WTC11 (cell line): ENCODE data around the gene EVC.

Experiments
- TF ChIP-seq, protein P1 (sequence below): fragments of 250-450 bp; sonication (Bioruptor Pico); IDR thresholded peaks from 2 replicates; pipeline ENCODE4 v1.9.0; 2021; ENCODE audit warnings: mild to moderate bottlenecking, borderline replicate concordance
- TF ChIP-seq, protein P2 (sequence below): sonication (generic); formaldehyde crosslinking; IDR thresholded peaks from 2 replicates; pipeline ENCODE4 v1.8.0; 2022; ENCODE audit warnings: mild to moderate bottlenecking, missing genetic modification reagents
- TF ChIP-seq, protein P3 (sequence below): fragments of 200-600 bp; IDR thresholded peaks from 2 replicates; pipeline ENCODE4 v1.8.0; 2022; ENCODE audit warnings: antibody characterized with exemption
- TF ChIP-seq, protein P4 (sequence below): sonication (generic); formaldehyde crosslinking; IDR thresholded peaks from 2 replicates; pipeline ENCODE4 v1.8.0; 2022; ENCODE audit warnings: missing genetic modification reagents

DNA sequence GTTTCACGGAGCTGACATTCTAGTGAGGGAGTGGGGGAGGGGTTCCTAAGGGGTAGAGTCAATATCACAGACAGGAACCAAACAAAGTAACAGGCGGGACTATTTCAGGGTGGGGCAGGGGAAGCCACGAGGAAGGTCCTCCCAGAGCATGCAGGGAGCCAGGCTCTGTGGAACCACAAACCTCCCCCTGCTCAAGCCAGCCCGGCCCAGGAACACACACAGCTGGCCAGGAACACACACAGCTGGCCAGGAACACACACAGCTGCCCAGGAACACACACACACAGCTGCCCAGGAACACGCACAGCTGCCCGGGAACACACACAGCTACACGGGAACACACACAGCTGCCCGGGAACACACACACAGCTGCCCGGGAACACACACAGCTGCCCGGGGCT is 27.4 kb upstream of the EVC start:
- TF ChIP-seq, protein P1, sequence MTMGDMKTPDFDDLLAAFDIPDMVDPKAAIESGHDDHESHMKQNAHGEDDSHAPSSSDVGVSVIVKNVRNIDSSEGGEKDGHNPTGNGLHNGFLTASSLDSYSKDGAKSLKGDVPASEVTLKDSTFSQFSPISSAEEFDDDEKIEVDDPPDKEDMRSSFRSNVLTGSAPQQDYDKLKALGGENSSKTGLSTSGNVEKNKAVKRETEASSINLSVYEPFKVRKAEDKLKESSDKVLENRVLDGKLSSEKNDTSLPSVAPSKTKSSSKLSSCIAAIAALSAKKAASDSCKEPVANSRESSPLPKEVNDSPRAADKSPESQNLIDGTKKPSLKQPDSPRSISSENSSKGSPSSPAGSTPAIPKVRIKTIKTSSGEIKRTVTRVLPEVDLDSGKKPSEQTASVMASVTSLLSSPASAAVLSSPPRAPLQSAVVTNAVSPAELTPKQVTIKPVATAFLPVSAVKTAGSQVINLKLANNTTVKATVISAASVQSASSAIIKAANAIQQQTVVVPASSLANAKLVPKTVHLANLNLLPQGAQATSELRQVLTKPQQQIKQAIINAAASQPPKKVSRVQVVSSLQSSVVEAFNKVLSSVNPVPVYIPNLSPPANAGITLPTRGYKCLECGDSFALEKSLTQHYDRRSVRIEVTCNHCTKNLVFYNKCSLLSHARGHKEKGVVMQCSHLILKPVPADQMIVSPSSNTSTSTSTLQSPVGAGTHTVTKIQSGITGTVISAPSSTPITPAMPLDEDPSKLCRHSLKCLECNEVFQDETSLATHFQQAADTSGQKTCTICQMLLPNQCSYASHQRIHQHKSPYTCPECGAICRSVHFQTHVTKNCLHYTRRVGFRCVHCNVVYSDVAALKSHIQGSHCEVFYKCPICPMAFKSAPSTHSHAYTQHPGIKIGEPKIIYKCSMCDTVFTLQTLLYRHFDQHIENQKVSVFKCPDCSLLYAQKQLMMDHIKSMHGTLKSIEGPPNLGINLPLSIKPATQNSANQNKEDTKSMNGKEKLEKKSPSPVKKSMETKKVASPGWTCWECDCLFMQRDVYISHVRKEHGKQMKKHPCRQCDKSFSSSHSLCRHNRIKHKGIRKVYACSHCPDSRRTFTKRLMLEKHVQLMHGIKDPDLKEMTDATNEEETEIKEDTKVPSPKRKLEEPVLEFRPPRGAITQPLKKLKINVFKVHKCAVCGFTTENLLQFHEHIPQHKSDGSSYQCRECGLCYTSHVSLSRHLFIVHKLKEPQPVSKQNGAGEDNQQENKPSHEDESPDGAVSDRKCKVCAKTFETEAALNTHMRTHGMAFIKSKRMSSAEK, result no peak
- TF ChIP-seq, protein P2, sequence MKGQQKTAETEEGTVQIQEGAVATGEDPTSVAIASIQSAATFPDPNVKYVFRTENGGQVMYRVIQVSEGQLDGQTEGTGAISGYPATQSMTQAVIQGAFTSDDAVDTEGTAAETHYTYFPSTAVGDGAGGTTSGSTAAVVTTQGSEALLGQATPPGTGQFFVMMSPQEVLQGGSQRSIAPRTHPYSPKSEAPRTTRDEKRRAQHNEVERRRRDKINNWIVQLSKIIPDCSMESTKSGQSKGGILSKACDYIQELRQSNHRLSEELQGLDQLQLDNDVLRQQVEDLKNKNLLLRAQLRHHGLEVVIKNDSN, result no peak
- TF ChIP-seq, protein P3, sequence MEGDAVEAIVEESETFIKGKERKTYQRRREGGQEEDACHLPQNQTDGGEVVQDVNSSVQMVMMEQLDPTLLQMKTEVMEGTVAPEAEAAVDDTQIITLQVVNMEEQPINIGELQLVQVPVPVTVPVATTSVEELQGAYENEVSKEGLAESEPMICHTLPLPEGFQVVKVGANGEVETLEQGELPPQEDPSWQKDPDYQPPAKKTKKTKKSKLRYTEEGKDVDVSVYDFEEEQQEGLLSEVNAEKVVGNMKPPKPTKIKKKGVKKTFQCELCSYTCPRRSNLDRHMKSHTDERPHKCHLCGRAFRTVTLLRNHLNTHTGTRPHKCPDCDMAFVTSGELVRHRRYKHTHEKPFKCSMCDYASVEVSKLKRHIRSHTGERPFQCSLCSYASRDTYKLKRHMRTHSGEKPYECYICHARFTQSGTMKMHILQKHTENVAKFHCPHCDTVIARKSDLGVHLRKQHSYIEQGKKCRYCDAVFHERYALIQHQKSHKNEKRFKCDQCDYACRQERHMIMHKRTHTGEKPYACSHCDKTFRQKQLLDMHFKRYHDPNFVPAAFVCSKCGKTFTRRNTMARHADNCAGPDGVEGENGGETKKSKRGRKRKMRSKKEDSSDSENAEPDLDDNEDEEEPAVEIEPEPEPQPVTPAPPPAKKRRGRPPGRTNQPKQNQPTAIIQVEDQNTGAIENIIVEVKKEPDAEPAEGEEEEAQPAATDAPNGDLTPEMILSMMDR, result no peak
- TF ChIP-seq, protein P4, sequence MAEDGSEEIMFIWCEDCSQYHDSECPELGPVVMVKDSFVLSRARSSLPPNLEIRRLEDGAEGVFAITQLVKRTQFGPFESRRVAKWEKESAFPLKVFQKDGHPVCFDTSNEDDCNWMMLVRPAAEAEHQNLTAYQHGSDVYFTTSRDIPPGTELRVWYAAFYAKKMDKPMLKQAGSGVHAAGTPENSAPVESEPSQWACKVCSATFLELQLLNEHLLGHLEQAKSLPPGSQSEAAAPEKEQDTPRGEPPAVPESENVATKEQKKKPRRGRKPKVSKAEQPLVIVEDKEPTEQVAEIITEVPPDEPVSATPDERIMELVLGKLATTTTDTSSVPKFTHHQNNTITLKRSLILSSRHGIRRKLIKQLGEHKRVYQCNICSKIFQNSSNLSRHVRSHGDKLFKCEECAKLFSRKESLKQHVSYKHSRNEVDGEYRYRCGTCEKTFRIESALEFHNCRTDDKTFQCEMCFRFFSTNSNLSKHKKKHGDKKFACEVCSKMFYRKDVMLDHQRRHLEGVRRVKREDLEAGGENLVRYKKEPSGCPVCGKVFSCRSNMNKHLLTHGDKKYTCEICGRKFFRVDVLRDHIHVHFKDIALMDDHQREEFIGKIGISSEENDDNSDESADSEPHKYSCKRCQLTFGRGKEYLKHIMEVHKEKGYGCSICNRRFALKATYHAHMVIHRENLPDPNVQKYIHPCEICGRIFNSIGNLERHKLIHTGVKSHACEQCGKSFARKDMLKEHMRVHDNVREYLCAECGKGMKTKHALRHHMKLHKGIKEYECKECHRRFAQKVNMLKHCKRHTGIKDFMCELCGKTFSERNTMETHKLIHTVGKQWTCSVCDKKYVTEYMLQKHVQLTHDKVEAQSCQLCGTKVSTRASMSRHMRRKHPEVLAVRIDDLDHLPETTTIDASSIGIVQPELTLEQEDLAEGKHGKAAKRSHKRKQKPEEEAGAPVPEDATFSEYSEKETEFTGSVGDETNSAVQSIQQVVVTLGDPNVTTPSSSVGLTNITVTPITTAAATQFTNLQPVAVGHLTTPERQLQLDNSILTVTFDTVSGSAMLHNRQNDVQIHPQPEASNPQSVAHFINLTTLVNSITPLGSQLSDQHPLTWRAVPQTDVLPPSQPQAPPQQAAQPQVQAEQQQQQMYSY (CRISPR knock-in tag), result no peak
